GM18499 (cell line): ENCODE measurements around the gene SLC9A2.
A peak's percentile ranks its signal among the peaks of the same experiment; 100 is the strongest.

ENCODE experiments used
- ATAC-seq: cut with Tn5 transposase; IDR thresholded peaks from one replicate; pipeline ENCODE4 v1.9.1; 2021; ENCODE audit warnings: moderate number of reproducible peaks; ENCODE audit not compliant: insufficient read depth, unreplicated experiment

Gene SLC9A2

GRCh38 chr2:102669401-102669800 lies 50.0 kb downstream of the SLC9A2 start:
- no peak for ATAC-seq

GRCh38 chr2:102672107-102672776 lies 52.9 kb downstream of the SLC9A2 start:
- ATAC-seq, result no peak

DNA sequence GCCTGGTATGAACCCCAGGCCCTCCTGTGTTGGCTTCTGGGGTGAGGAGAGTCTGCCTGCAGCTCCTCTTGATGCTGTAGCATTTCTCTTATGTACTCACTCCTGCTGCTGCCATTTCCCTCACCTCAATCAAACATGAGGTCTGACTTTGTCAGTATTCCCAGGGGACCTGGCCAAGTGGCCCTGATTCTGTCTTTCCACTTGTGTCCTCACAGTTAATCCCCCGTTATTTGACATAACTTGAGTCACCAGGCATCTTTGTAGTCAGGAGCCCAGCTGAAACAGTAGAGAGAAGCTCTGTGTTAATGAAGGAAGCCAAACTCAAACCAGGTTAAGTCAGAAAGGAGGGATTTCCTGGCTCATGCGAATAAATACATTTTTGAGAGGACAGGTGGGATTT lies 55.0 kb downstream of the SLC9A2 start:
- no peak for ATAC-seq

- no peak for ATAC-seq
Observed at GRCh38 chr2:102674836-102675235, 55.5 kb downstream of the SLC9A2 start.

DNA sequence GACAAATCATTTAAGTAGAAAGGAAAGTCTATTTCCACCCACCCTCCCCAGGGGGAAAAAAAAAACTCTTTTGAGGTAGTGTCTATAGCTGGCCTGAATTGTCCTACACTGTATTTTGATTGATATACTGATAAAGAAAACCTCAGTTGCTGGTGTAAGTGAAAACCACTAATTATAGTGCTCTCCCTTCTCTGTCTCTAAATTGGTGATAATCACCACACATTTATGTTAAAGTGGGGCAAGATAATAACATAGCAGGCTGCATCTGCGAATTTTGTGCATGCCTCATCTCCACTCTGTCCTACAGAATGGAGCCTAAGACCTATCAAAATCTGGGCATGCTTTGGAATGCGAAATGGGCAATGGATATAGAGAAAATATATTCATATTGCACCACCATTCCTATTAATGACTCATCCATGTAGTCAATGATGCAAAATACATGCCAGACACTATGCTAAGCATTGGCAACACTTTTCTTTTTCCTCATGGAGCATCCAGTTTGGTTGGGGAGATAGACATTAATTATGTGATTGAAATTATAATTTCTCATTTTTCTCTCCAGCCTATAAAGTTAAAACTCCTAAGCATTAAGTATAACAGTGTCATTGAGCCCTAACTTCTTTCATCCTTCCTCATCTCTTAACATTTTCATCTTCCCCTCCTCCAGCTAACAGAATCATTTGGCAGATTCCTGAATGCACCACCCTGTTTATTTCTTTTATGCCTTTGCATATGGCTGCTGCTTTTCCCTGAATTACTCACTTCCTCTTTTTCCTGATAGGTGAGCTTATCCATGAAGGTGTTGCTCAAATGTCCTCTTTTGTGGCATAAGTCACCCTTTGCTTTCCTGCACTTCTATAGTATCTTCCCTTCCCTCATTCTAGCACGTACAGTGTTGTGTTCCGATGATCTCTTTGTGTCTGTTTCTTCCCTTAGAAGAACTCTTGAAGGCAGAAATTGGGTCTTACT lies 58.2 kb downstream of the SLC9A2 start:
- ATAC-seq, result no peak

- ATAC-seq, result no peak
Observed at GRCh38 chr2:102678442-102678841, 59.1 kb downstream of the SLC9A2 start.

GRCh38 chr2:102686479-102687439 lies 67.4 kb downstream of the SLC9A2 start:
- ATAC-seq, result peak; percentile 67

GRCh38 chr2:102690012-102690411 lies 70.7 kb downstream of the SLC9A2 start:
- ATAC-seq, result no peak

GRCh38 chr2:102696463-102696862 lies 77.1 kb downstream of the SLC9A2 start:
- ATAC-seq, result no peak

DNA sequence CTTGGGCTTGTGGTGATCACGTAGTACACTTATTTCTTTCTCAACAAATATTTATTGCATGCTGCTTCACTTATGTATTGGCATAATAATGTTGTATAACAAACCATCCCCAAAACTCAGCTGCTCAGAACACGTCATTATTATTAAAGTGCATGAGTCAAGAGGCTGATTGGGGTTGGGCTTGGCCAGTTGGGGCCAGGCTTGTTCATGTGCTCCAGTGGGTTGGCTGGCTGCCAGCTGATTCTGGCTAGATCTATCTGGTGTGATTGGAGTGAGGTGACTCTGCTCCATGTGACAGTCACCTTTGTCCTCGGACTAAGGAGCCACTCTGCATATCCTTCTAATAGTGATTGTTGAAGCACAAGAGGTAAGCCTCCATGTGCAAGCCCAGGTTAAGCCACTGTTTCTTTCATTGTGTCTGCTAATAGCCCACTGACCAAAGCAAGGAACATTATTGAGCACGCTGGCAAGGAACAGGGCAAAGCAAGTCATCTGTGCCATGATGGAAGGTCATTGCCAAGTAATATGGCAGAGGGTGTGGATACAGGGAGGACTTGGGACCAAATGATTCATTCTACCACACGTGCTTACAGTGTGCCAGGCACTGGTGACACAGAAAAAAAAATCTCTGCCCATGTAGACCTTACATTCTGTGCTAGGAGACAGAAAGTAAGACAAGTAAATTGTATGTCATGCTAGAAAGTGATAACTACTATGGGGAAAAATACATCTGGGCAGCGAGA lies 79.2 kb downstream of the SLC9A2 start:
- no peak for ATAC-seq

GRCh38 chr2:102703305-102703704 lies 84.0 kb downstream of the SLC9A2 start:
- ATAC-seq, result no peak

- ATAC-seq, result no peak
Observed at GRCh38 chr2:102703748-102704147, 84.4 kb downstream of the SLC9A2 start.

GRCh38 chr2:102704531-102704930 lies 85.2 kb downstream of the SLC9A2 start:
- ATAC-seq, result no peak

DNA sequence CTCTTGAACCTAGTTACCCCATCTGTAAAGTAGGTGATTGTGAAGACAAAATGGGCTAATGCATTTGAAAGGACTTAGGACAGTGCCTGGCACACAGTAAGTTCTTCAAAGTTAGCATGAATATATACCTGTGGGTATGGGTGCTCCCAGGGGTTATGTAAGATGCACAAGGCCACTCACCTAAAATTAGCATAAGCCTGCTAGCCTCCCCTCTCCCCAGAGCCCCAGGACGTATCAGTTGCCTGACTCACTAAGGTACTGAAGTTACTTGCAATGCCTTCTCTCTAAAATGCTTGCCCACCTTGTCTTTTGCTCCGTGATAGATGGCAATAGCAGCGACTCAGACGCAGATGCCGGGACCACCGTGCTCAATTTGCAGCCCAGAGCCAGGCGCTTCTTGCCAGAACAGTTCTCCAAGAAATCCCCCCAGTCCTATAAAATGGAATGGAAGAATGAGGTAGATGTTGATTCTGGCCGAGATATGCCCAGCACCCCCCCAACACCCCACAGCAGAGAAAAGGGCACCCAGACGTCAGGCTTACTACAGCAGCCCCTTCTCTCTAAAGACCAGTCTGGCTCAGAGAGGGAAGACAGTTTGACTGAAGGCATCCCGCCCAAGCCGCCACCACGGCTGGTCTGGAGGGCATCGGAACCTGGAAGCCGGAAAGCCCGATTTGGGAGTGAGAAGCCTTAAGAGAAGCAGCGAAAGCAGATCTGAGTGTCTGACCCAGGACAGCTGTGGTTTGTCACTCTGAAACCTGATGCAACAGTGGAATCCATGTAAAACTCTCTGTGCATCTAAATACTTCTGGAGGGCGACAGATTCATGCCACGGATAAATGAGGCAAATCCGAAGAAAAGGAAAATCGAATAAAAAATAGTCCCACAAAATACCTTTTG lies 88.7 kb downstream of the SLC9A2 start:
- no peak for ATAC-seq

DNA sequence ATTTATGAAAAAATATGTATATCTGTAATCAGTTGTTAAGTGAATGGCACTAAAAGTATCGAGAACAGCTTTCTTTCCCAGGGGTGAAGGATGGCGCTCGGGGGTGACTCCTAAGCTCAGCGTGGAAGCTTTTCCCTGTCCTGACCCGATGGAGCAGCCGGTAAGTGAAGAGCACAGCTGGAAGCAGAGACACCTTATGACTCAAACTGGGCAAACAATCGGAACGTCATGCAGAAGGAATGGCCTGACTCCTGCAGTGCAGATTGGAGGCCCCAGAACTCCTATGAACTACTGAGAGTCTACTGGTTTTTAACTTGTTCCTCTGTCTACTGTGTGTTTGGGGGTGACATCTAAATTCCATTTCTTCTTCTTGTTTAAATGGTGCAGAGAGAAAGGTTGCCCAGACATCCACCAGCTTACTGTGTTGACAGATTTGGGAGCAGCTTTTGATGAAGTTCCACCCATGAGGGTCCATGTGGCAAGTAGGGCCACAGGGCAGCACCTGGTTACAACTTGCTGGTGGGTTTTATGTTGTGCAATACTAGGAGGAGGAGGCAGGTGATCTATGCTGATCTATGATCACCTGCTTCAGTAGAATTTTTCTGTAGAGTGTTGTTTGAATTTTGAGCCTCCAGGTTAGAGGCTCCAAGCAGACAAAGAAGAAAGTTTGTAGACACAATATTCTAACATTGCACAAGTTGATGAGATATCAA lies 89.7 kb downstream of the SLC9A2 start:
- ATAC-seq, result no peak

GRCh38 chr2:102717308-102718018 lies 98.1 kb downstream of the SLC9A2 start:
- ATAC-seq, result no peak
